Measurements from ENCODE around the gene FOXP1. TPM values are rescaled to one million over a fixed set of nuclear protein-coding genes. Genes with fewer than 3 reads are reported as not detected.

FOXP1 gene
- total and polyA plus RNA-seq, 12 donors: 7.6 to 42.7 (median 24.3) TPM

DNA sequence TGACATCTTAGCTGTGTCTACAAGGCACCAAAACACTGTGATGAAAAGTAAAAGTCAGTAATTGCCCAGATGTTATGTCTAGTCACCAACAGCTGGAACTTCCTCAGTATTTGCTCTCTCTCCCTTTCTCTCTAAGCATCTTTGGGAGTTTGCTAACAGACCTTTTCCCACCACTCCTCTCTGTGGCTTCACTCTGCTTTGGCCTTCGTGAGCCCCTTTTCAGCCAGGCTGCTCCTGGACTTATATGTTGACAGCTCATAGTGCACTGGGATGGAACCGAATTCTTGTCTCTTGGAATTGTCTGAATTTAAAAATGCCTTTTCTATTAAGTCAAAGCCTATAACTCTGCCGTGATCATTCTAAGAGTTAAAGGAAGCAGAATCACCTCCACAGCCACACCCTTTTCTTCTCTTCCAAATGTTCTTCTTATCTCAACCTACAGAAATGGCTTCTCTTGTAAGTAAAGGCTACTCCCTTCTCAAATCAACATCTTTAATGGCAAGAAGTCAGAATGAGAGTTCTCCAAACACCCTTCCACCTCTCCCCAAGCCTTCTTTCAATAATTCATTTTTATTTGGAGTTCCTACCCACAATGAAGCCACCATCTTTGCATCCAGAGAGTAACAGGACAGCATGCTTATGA is 17.2 kb upstream of the FOXP1 start:
- 73 to 79% (median 76%) methylated on average over 3 of the region's 3 CpGs for WGBS, 4 donors
- no peak for TF ChIP-seq POLR2A (IDR thresholded peaks at IDR 0.05)
- TF ChIP-seq, protein P1, sequence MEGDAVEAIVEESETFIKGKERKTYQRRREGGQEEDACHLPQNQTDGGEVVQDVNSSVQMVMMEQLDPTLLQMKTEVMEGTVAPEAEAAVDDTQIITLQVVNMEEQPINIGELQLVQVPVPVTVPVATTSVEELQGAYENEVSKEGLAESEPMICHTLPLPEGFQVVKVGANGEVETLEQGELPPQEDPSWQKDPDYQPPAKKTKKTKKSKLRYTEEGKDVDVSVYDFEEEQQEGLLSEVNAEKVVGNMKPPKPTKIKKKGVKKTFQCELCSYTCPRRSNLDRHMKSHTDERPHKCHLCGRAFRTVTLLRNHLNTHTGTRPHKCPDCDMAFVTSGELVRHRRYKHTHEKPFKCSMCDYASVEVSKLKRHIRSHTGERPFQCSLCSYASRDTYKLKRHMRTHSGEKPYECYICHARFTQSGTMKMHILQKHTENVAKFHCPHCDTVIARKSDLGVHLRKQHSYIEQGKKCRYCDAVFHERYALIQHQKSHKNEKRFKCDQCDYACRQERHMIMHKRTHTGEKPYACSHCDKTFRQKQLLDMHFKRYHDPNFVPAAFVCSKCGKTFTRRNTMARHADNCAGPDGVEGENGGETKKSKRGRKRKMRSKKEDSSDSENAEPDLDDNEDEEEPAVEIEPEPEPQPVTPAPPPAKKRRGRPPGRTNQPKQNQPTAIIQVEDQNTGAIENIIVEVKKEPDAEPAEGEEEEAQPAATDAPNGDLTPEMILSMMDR (IDR thresholded peaks at IDR 0.05): no peak
- Histone ChIP-seq H3K36me3 (replicated peaks in 1 of 2) (no peaks in the 10 kb centered on the region), H3K9me3 (replicated peaks in 1 of 3) (no peaks in the 10 kb centered on the region), H3K4me1 (replicated peaks in 1 of 2) (no peaks in the 10 kb centered on the region), H3K27ac (no peak overlapping the region), H3K27me3 (no peaks in the 10 kb centered on the region), H3K4me3 (no peak overlapping the region)
- intact Hi-C loops (cut with DNase I): no loop called here
- DNase-seq: no peak

DNA sequence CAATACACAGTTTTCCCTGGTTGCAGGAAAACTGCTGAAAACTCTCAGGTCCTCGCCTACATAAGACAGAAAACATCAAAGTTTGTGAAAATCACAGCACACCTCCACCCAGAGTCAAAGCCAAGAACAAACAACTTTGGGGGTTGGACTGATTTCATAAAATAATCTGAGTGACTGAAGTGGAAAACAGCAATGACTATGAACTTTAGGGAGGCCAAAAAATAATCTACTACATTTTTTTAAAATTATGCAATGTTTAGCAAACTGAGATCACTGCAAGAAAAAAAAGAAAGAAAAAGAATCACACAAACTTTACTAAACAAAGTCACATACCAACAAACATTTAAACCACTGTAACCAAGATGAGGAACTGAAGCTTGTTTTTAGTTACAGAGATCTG is 15.9 kb upstream of the FOXP1 start:
- DNase-seq: no peak
- no peaks in the 10 kb centered on the region for H3K9me3 ChIP-seq (replicated peaks in 1 of 3)
- H3K4me3 ChIP-seq: no peak overlapping the region
- no peak overlapping the region for H3K27ac ChIP-seq
- no peak for TF ChIP-seq POLR2A (IDR thresholded peaks at IDR 0.05)
- TF ChIP-seq, protein P1 (IDR thresholded peaks at IDR 0.05): no peak
- H3K4me1 ChIP-seq (replicated peaks in 1 of 2): no peaks in the 10 kb centered on the region
- H3K36me3 ChIP-seq (replicated peaks in 1 of 2): no peaks in the 10 kb centered on the region
- 72 to 92% (median 78%) methylated on average over 1 of the region's 1 CpG for WGBS, 4 donors
- no peaks in the 10 kb centered on the region for H3K27me3 ChIP-seq
- intact Hi-C loops (cut with DNase I): no loop called here

DNA sequence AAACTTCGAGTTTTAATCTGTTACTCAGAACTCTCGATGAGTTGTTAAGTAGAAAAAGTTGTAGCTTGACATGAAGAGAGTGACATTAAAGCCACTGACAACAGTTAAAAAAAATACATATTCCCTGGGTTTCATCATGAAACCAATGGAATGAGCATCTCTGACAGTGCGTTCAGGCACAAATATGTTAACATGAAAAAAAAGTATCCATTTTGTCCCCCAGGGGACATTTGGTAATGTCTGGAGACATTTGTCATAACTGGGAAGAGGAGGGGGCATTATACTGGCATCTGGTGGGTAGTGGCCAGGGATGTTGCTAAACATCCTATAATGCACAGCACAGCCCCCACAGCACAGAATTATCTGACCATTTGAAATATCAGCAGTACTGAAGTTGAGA is 14.8 kb upstream of the FOXP1 start:
- H3K4me1 ChIP-seq (replicated peaks in 1 of 2): no peaks in the 10 kb centered on the region
- H3K36me3 ChIP-seq (replicated peaks in 1 of 2): no peaks in the 10 kb centered on the region
- no peaks in the 10 kb centered on the region for H3K27me3 ChIP-seq
- DNase-seq: no peak
- H3K27ac ChIP-seq: no peak overlapping the region
- no peak overlapping the region for H3K4me3 ChIP-seq
- H3K9me3 ChIP-seq (replicated peaks in 1 of 3): no peaks in the 10 kb centered on the region
- TF ChIP-seq POLR2A (IDR thresholded peaks at IDR 0.05): no peak
- TF ChIP-seq, protein P1 (IDR thresholded peaks at IDR 0.05): no peak
- WGBS, 4 donors: 76 to 87% (median 81%) methylated on average over 3 of the region's 3 CpGs
- intact Hi-C loops (cut with DNase I): no loop called here

DNA sequence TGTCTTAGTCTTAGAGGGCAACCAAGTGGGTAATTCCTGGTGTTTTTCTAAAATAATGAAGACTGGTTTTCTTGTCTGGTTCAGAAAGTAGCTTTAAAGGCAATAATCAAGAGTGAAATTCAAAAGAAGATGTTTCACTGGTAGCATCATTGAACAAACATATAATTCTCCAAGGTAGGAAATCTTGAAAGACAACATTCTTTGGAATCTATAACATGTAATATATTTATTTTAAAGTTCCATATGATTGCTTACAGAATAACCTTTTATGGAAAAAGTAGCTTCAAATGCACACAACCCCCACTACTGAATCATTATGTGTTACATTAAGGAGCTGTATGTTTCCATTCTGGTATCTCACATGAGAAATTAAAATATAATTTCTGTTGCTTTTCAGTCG is 13.8 kb upstream of the FOXP1 start:
- no peak for DNase-seq
- no peak for TF ChIP-seq POLR2A (IDR thresholded peaks at IDR 0.05)
- TF ChIP-seq, protein P1 (IDR thresholded peaks at IDR 0.05): no peak
- H3K27ac ChIP-seq: no peak overlapping the region
- H3K27me3 ChIP-seq: no peaks in the 10 kb centered on the region
- H3K4me3 ChIP-seq: no peak overlapping the region
- intact Hi-C loops (cut with DNase I): no loop called here
- WGBS, 4 donors: 87 to 100% (median 93%) methylated on average over 1 of the region's 1 CpG
- no peaks in the 10 kb centered on the region for H3K36me3 ChIP-seq (replicated peaks in 1 of 2)
- no peaks in the 10 kb centered on the region for H3K9me3 ChIP-seq (replicated peaks in 1 of 3)
- H3K4me1 ChIP-seq (replicated peaks in 1 of 2): no peaks in the 10 kb centered on the region

Measured in adrenal gland (tissue), 12 donors.